ENCODE data around the gene ZNF326. TPM values are rescaled to one million over a fixed set of nuclear protein-coding genes. Genes with fewer than 3 reads are reported as not detected.

ZNF326 gene
- total and polyA plus RNA-seq, 2 of the 4 experiments (the other 2 are of a cell fraction) = 4.5 to 17.0 TPM

GRCh38 chr1:89953131-89953626 is 41.7 kb upstream of the ZNF326 start (continued):
- no peak for TF ChIP-seq MAFK (IDR thresholded peaks at IDR 0.05; ENCODE audit: low read depth, low read length)

- no peak overlapping the region for H3K4me2 ChIP-seq (ENCODE audit: low read depth, low read length)
- H4K5ac ChIP-seq (ENCODE audit: low read depth, low read length) = no peak overlapping the region
- no peaks in the 10 kb centered on the region for H3K36me3 ChIP-seq (ENCODE audit: control insufficient read depth, insufficient read depth, low read length)
- no TSS peak for BruUV-seq (replicated peaks)
- ATAC-seq (ENCODE audit: low read depth) = no peak
- H3K56ac ChIP-seq (ENCODE audit: extremely low read depth, insufficient read depth, low read length) = no peak overlapping the region
- in situ Hi-C loops (cut with MboI; ENCODE audit: low sequenced_read_pairs) = no loop called here
- peak overlapping the region; percentile 74; the same call in 1 of the 2 replicates for H2BK120ac ChIP-seq (ENCODE audit: low read depth, low read length)
- peak overlapping the region; percentile 97 for H2BK5ac ChIP-seq (ENCODE audit: low read depth, low read length, poor library complexity, severe bottlenecking)
- no peak overlapping the region for H2AK9ac ChIP-seq (replicated peaks; ENCODE audit: low read depth, low read length, poor library complexity)
- H3K27me3 ChIP-seq (ENCODE audit: control insufficient read depth, insufficient read depth, low read length) = no peaks in the 10 kb centered on the region
- H3K9me3 ChIP-seq (ENCODE audit: control insufficient read depth, insufficient read depth, low read length) = no peaks in the 10 kb centered on the region
- no peak overlapping the region for H3K27ac ChIP-seq (ENCODE audit: insufficient read depth, low read length)
- no peak overlapping the region for H3K9ac ChIP-seq (ENCODE audit: low read depth, low read length)
- ChIA-PET CTCF (interaction anchor here (0.5 kb wide), 1 partner anchor 969 kb away, joined by 4 read pairs; no protein-coding TSS in a partner anchor), POLR2A (ENCODE audit: unreplicated experiment) (no interaction called here)
- H3K4me1 ChIP-seq (ENCODE audit: control insufficient read depth, insufficient read depth, low read length) = peaks cover 14% of the 10 kb centered on the region
- peak overlapping the region; percentile 56 to 66; a peak in 2 of 4 replicates for H4K8ac ChIP-seq (ENCODE audit: low read depth in 2 of 2, low read length in 2 of 2)
- no peak overlapping the region for H3K14ac ChIP-seq (replicated peaks; ENCODE audit: low read depth, low read length)
- intact Hi-C loops (cut with micrococcal nuclease) = loop anchor here (5.0 kb wide), 1 partner anchor 47 kb away; no protein-coding TSS in a partner anchor
- H2AFZ ChIP-seq (replicated peaks; ENCODE audit: low read length, poor library complexity) = no peak overlapping the region
- no peak overlapping the region for H3K23ac ChIP-seq (ENCODE audit: low read depth, low read length)
- H2AK5ac ChIP-seq (ENCODE audit: low read depth, low read length) = peak overlapping the region; percentile 64; the same call in 1 of the 2 replicates
- H2BK15ac ChIP-seq (ENCODE audit: low read depth, low read length) = no peak overlapping the region
- H3K9me1 ChIP-seq (ENCODE audit: insufficient read depth, low read length) = peaks cover 4% of the 10 kb centered on the region; the same call in 1 of the 2 replicates
- dilution Hi-C loops (cut with HindIII; ENCODE audit: low sequenced_read_pairs, unreplicated experiment) = no loop called here
- H3K4me3 ChIP-seq (ENCODE audit: insufficient read depth, low read depth, low read length) = no peak overlapping the region
- TF ChIP-seq CTCF (conservative IDR thresholded peaks at IDR 0.05; ENCODE audit: low read depth, low read length) (no peak), CEBPB (IDR thresholded peaks at IDR 0.05; ENCODE audit: low read depth, low read length) (no peak), FOS (IDR thresholded peaks at IDR 0.05; ENCODE audit: low read depth, low read length) (no peak), RFX5 (IDR thresholded peaks at IDR 0.05; ENCODE audit: low read depth, low read length) (no peak), BHLHE40 (IDR thresholded peaks at IDR 0.05; ENCODE audit: low read depth, low read length) (no peak), SMC3 (IDR thresholded peaks at IDR 0.05; ENCODE audit: low read depth, low read length) (no peak), CHD1 (IDR thresholded peaks at IDR 0.05; ENCODE audit: low read depth, low read length) (no peak), RCOR1 (IDR thresholded peaks at IDR 0.05; ENCODE audit: insufficient replicate concordance, low read length) (no peak), USF2 (IDR thresholded peaks at IDR 0.05; ENCODE audit: low read depth, low read length) (no peak)
- peak overlapping the region; percentile 70; the same call in 1 of the 2 replicates for H4K91ac ChIP-seq (ENCODE audit: insufficient read depth, low read depth, low read length)
- H3K4ac ChIP-seq (ENCODE audit: low read depth, low read length) = peak overlapping the region; percentile 63; the same call in 1 of the 2 replicates
- H4K20me1 ChIP-seq (ENCODE audit: insufficient read depth, low read length) = no peaks in the 10 kb centered on the region
- peak overlapping the region; percentile 61; the same call in 1 of the 2 replicates for H3K18ac ChIP-seq (ENCODE audit: low read depth, low read length)
- no peak for DNase-seq
- H2BK20ac ChIP-seq (ENCODE audit: low read depth, low read length) = peak overlapping the region; percentile 13; the same call in 1 of the 2 replicates
- no CpG with 5 or more reads among the region's 1 CpG for WGBS, 2 experiments (ENCODE audit: extremely low coverage in 2 of 2, insufficient read length in 1 of 2)
- no peaks in the 10 kb centered on the region for H3K79me1 ChIP-seq (ENCODE audit: low read depth in 1 of 2, low read length in 2 of 2)
Observed at GRCh38 chr1:89953929-89954328, 41.0 kb upstream of the ZNF326 start.
